ENCODE measurements around the gene CD2.
"Not testable (repeated sequence)": the region's sequence is repeated elsewhere in the genome, so short reads cannot be mapped to it uniquely, and the experiment has no call there.

The CD2 gene

DNA sequence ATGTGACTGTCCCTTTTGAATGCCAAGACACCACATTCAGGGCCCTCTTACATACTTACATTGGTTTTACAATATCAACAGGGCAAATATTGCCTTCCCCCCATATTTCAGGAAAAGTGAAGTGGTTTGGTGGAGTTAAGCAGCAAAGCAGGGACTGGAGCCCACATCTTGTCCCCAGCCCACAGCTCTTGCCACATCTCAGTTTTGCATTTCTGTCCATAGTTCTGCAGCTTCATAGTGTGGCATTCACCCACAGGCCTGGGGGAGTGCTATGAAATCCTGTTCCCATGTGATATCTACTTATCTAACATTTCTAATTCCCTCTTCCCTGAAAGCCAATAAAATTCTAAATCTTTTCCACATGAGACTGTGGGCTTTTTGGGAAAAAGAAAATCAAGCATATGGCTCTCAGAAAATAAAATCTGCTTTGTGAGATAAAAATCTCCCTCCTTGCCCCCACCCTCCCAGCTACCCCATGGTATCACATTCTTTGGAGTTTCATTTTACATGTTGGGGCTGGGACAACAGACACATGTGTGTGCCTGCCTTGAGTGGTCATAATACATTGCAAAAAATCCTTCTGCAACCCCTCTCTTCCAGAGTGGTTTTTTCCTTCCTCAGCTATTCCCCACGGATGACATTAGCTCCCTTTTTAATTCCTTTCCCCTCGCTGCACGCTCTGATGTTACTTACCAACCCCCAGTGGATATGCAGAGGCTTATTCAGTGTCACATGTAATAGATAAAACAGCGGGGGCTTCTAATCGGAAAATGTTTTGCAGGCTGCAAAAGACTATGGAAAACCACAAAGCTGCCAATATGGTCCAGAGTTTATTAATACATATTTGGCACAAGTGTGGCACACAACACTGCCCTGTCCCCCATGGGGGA, 20.5 kb upstream of the CD2 start:
- no peak for DNase-seq

DNA sequence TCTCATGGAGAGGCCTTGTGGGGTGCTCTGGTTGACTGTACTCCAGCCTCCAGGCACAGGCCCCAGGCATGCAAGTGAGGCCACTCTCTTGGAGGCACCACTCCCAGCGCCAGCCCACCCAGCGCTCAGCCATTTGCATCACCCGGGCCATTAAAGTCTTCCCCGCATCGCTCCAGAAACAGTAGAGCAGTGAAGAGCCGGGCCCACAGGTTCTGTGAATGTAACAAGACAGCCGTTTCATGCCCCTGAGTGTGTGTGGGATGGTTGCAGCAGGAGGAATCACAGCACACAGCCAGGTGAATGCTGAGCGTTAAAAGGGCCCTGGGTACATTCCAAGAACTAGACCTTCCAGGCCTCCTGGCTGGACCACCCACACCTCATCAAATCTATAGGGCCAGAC, 19.0 kb upstream of the CD2 start:
- DNase-seq = no peak

DNA sequence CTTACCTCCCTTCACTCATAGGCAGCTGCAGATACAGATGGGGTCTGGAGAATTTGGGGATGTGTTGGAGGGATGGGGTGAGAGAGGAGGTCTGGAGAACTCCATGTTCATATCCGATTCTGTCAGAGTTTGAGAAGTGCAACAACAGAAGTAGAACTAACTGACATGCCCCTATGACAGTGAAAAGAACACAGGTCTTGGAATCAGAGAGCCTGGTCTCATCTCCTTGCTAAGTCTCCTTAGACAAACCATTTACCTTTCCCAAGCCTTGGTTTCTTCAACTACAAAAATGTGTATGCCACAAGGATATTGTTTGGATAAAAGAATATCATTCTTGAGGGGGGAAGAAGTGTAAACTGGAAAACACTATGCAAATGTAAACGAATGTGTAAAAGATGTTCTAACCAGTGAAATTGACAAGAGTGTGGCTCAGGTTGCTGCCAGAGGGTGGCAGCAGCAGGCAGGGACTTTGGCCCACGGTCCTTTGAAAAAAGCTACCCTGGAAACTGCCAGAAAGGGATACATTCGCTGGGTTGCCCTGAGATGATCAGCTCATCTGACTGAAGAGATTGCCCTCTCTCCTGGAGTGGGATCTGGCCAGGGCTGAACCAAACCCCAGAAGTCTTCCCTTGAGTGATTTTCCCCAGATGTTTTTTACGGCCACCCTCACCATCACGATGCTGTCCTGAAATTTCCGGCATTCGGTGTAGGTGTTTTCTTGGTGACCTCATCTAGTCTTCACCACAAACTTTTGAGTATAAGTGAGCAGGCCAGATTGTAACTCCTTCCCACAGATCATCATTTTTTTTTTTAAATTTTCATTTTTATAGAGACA, 17.0 kb upstream of the CD2 start:
- DNase-seq = no peak

DNA sequence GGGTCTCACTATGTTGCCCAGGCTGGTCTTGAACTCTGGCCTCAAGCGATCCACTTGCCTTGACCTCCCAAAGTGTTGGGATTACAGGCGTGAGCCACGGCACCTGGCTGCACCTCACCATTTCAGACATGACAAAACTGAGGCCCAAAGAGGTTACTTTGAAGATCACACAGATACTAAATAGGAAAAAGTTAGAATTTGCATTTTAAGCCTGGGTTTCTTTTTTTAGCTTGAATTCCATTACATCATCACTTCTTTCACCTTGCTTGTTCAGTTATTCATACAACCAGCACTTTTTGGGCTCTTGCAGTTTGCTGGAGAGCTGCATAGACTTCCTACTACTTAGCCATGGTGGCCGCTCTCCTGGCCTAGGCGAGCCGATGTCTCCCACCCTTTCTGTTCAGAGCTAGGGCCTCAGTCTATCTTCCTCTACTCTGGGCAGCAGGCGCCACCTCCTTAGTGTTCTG, 16.3 kb upstream of the CD2 start:
- DNase-seq = no peak

DNA sequence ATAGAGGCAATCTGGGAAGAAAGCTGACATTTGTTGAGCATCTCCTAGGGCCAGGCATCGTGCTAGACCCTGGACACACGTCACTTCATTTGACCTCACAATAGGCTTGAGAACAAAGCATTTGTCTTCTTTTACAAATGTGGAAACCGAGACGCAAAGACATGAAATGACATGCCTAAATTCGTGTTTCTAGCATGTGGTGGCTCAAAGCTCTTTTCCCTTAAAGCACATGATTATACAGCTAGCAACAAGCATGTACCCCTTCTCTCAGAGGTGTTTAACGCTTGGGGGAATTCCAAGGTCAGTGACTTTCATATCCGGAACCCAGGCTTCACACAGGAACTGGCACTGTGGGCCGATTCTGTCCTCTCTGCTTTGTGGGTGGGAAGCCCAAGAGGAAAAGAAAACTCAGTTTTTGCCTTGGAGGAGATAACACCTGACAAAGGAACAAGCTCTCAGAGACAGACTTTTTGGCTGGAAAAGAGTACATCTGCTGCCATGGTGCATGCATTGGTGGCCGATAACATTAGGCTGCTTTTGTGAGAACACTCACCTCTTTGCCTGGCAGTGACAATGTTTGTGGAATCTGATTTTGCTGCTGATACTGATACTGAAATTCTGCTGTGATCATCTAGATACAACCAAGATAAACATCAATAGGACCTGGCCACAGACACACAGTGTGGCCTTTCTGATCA, 15.4 kb upstream of the CD2 start:
- DNase-seq = no peak

DNA sequence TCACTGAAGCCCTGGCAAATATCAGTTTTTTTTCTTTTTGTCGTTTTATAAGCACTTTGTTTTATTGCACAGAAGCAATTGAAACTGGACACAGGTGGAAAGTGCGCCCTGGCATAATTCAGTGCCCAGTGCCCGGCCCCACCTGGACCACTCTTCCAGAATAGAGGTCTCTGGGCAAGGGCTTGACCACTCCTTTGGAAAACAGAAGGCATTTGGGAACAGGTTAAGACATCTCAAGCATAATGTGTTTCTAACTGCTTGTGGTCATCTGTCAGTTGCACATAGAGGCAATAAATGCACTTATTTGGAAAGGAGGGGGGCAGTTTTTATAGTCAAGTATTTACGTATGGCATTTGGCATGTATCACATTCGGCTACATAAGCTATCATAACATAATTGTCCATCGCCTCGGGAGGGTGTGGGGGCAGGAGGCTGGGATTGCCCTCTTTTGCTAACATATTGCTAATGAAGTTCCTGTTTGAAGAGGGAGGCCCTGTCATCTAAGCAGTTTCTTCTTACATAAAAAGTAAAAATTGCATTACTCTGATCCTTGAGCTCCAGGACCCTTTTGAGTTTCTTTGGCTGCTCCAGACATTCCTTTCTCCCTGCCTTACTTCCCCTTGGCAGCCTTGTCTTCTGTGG, 14.7 kb upstream of the CD2 start:
- DNase-seq = no peak

DNA sequence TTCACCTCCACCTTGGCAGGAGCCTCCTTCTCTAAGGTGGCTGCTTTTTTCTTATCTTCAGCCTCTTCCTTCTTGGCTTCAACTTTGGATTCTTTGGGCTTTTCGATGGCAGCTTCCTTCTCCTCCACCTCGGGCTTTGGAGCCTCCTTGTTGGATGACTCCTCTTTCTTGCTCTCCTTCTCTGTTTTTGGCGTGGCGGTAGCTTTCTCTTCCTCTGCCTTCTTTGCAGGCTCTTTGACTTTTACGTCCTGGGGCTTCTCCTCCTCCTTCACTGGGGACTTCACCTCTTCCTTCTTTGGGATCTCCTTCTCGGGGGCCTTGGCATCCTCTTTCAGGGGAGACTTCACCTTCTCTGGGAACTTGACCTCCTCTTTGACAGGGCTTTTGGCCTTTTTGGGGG, 13.9 kb upstream of the CD2 start:
- DNase-seq = no peak

DNA sequence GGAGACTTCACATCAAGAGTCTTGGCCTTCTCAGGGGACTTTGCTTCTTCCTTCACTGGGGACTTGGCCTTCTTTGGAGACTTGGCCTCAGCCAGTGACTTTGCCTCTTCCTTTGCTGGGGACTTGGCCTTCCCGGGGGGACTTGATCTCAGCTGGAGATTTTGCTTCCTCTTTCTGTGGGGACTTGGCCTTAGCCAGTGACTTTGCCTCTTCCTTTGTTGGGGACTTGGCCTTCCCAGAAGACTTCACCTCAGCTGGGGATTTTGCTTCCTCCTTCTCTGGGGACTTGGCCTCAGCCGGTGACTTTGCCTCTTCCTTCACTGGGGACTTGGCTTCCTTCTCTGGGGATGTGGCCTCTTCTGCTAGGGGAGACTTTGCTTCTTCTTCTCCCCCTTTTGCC, 13.5 kb upstream of the CD2 start:
- DNase-seq = no peak

- no peak for DNase-seq
Measured at GRCh38 chr1:116741836-116742565, 12.2 kb upstream of the CD2 start.

GRCh38 chr1:116743535-116743934, 10.7 kb upstream of the CD2 start:
- no peak for DNase-seq

DNA sequence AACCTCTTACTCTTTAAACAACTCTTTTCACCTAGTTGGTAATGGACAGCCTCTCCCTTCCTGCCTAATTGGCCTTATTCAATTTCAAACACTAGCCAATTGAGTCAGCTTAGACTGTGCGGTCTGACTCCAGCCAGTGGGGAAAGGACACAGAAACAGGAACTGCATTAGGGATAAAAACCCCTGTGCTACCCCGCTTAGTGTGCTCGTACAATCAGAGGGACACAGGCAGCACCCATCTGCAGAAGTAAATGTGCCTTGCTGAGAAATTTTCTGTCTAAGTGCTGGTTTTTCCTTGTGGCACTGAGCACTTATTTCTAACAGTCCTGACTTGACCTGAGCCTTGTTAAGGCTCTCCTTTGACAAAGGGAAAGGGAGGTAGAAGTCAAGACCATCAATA, 6.0 kb upstream of the CD2 start:
- no peak for DNase-seq

- no peak for DNase-seq
Measured at GRCh38 chr1:116751146-116751545, 3.1 kb upstream of the CD2 start.

DNA sequence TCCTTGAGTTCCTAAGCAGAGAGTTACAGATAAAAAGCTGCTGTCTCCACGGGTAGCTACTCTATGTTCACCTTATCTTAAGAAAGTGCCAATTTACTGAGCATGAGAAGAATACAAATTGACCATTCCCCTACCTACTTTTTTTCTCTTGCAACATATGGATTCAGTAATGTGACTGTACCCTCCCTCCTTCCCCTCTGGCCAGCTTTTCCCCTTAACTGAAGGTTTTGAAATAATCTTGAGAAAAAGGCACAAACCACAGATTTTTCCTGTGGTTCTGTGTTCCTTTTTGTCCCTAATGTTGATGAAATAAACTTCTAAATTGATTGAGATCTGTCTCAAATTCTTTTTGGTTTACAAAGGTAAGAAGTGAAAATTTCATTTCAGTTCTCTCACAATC, 2.6 kb upstream of the CD2 start:
- DNase-seq = no peak

- DNase-seq = no peak
Measured at GRCh38 chr1:116753312-116753711, 918 bp upstream of the CD2 start.

- no peak for DNase-seq
Measured at GRCh38 chr1:116755066-116755465, 836 bp downstream of the CD2 start.

- no peak for DNase-seq
Measured at GRCh38 chr1:116755681-116756080, 1.5 kb downstream of the CD2 start.

- DNase-seq = not testable (repeated sequence)
Measured at GRCh38 chr1:116756092-116756491, 1.9 kb downstream of the CD2 start.

DNA sequence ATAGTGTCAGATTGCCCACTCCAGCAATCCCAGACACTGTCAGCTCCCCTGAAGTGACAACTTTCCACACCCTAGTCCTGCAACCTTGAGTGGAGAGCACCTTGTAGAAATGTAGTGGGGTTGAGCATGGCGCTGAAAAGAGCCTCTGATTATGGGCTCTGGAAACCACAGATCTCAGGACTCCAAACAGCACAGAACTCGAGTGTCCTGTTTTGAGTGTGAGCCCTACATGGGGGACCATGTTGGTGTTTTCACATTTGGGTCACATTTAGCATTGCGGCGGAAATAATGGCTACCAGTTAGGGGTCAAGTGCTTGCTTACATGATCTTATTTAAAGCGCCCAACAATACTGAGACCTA, 4.2 kb downstream of the CD2 start:
- not testable (repeated sequence) for DNase-seq

- no peak for DNase-seq
Measured at GRCh38 chr1:116759636-116760035, 5.4 kb downstream of the CD2 start.

DNA sequence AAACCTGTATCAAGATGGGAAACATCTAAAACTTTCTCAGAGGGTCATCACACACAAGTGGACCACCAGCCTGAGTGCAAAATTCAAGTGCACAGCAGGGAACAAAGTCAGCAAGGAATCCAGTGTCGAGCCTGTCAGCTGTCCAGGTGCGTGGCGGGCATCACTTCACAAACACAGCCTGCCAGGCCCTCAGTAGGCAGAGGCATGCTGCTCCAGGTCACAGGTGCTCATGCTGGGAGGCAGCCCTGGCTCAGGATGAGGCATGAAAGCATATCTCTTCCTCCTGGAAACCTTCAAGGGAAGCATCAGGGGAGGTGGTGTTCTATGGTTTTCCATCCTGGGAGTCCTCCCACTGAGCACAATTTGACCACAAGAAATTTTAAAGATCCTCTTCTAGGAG, 6.3 kb downstream of the CD2 start:
- no peak for DNase-seq

DNA sequence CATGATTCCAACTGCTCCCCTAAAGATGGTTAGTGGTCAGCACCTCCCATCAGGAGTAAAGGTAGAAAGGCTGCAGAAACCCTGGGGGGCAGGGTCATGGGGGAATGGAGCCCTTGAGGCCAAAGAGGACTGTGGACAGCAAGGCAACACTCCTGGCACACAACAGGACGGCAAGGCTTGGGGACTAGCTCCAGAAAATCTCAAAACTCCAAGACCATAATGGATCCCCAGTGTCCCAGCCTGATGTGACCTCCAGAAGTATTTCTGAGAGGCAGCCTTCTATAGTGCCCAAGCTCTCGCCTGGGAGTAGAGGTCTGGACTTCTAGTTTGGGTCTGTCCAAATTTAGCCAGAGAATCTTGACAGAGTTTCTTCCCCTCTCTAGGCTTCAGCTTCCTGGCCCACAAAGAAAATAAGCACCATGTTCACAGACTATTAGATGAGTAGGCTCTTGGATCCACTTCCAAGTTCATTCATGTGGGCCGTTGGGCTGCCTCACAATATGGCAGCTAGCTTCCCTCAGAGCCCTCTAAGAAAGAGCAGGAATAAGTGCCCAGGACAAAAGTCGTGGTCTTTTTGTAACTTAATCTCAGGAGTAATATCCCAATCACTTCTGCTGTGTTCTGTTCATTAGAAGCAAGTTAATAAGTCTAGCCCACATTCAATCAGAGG, 6.9 kb downstream of the CD2 start:
- DNase-seq = no peak

DNA sequence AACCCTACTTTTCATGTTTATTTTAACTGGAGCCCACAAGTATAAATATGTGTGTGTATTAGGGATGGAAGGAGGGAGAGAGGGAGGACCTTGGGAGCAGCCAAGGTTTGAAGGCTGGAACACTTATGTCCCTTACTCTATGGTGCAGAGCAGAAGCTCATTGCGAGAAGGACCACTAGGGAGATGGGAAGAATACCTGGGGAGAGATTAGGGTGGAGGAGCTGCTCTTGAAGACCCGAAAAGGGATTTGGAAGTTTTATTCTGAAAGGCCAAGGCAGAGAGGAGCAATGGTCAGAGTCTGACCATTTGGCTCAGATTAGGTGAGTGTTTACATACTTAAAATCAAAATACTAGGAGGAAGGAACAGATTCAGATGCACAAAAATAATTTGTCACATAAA, 8.1 kb downstream of the CD2 start:
- DNase-seq = no peak

All from NCI-H187 treated with DMSO at 0.1 percent for 48 hours (cell line).